ENCODE measurements around the gene FBXL12. TPM values are rescaled to one million over a fixed set of nuclear protein-coding genes. Genes with fewer than 3 reads are reported as not detected.
A peak's percentile ranks its signal among the peaks of the same experiment; 100 is the strongest.
"Not testable (repeated sequence)": the region's sequence is repeated elsewhere in the genome, so short reads cannot be mapped to it uniquely, and the experiment has no call there.

Gene FBXL12
- total RNA-seq, 2 donors from 2014 or later = 17.6 to 50.6 TPM

GRCh38 chr19:9791552-9792205, 27.2 kb downstream of the FBXL12 start:
- Histone ChIP-seq H3K27me3 (replicated peaks; ENCODE audit: insufficient read depth) (no peaks in the 10 kb centered on the region), H3K4me3 (peak overlapping the region; percentile 44 to 79), H3K36me3 (no peaks in the 10 kb centered on the region), H3K9me3 (no peaks in the 10 kb centered on the region), H3K4me1 (replicated peaks) (no peaks in the 10 kb centered on the region), H3K27ac (peak overlapping the region; percentile 94 to 98)
- intact Hi-C loops (cut with DNase I) = loop anchor here (2.0 to 10.0 kb wide), 5 partner anchors 27 to 647 kb away; partner anchors contain the start of genes FBXL12, ZNF121, ZNF266 and ZNF317
- TF ChIP-seq POLR2AphosphoS5 (IDR thresholded peaks at IDR 0.05) (peak; percentile 63), POLR2A (IDR thresholded peaks at IDR 0.05) (peak; percentile 82)
- TF ChIP-seq, protein P1, sequence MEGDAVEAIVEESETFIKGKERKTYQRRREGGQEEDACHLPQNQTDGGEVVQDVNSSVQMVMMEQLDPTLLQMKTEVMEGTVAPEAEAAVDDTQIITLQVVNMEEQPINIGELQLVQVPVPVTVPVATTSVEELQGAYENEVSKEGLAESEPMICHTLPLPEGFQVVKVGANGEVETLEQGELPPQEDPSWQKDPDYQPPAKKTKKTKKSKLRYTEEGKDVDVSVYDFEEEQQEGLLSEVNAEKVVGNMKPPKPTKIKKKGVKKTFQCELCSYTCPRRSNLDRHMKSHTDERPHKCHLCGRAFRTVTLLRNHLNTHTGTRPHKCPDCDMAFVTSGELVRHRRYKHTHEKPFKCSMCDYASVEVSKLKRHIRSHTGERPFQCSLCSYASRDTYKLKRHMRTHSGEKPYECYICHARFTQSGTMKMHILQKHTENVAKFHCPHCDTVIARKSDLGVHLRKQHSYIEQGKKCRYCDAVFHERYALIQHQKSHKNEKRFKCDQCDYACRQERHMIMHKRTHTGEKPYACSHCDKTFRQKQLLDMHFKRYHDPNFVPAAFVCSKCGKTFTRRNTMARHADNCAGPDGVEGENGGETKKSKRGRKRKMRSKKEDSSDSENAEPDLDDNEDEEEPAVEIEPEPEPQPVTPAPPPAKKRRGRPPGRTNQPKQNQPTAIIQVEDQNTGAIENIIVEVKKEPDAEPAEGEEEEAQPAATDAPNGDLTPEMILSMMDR (IDR thresholded peaks at IDR 0.05) = no peak
- peak; percentile 99 for DNase-seq (ENCODE audit: low spot score)
- WGBS = 4% methylated on average over 44 of the region's 50 CpGs

- 68% methylated on average over 6 of the region's 6 CpGs for WGBS
- H3K27me3 ChIP-seq (replicated peaks; ENCODE audit: insufficient read depth); H3K4me1 ChIP-seq (replicated peaks); H3K36me3 ChIP-seq; H3K9me3 ChIP-seq; DNase-seq (ENCODE audit: low spot score): not testable (repeated sequence)
- intact Hi-C loops (cut with DNase I) = loop anchor here (2.0 to 10.0 kb wide), 4 partner anchors 28 to 646 kb away; partner anchors contain the start of genes FBXL12, ZNF266, ZNF317 and ZNF559
- Histone ChIP-seq H3K4me3 (peak overlapping the region; percentile 31 to 79), H3K27ac (peak overlapping the region; percentile 94 to 98)
Measured at GRCh38 chr19:9791073-9791367, 27.9 kb downstream of the FBXL12 start.

- H3K27ac ChIP-seq = peak overlapping the region; percentile 94 to 98
- WGBS = 26% methylated on average over 5 of the region's 5 CpGs
- intact Hi-C loops (cut with DNase I) = loop anchor here (10.0 kb wide), 1 partner anchor 115 kb away; the partner anchor contains the start of gene ZNF562
- not testable (repeated sequence) for H3K36me3 ChIP-seq; H3K9me3 ChIP-seq; H3K4me1 ChIP-seq (replicated peaks); DNase-seq (ENCODE audit: low spot score); H3K27me3 ChIP-seq (replicated peaks; ENCODE audit: insufficient read depth); H3K4me3 ChIP-seq
Measured at GRCh38 chr19:9789579-9789978, 29.3 kb downstream of the FBXL12 start.

- no peaks in the 10 kb centered on the region for H3K9me3 ChIP-seq
- no peak overlapping the region for H3K4me3 ChIP-seq
- intact Hi-C loops (cut with DNase I) = loop anchor here (10.0 kb wide), 1 partner anchor 114 kb away; the partner anchor contains the start of gene ZNF562
- WGBS = 68% methylated on average over 11 of the region's 11 CpGs
- no peaks in the 10 kb centered on the region for H3K27me3 ChIP-seq (replicated peaks; ENCODE audit: insufficient read depth)
- no peaks in the 10 kb centered on the region for H3K36me3 ChIP-seq
- DNase-seq (ENCODE audit: low spot score) = no peak
- H3K27ac ChIP-seq = peak overlapping the region; percentile 94 to 98
- TF ChIP-seq POLR2AphosphoS5 (IDR thresholded peaks at IDR 0.05) (no peak), POLR2A (IDR thresholded peaks at IDR 0.05) (no peak)
- TF ChIP-seq, protein P1 (IDR thresholded peaks at IDR 0.05) = no peak
- no peaks in the 10 kb centered on the region for H3K4me1 ChIP-seq (replicated peaks)
Measured at GRCh38 chr19:9789066-9789465, 29.8 kb downstream of the FBXL12 start.

DNA sequence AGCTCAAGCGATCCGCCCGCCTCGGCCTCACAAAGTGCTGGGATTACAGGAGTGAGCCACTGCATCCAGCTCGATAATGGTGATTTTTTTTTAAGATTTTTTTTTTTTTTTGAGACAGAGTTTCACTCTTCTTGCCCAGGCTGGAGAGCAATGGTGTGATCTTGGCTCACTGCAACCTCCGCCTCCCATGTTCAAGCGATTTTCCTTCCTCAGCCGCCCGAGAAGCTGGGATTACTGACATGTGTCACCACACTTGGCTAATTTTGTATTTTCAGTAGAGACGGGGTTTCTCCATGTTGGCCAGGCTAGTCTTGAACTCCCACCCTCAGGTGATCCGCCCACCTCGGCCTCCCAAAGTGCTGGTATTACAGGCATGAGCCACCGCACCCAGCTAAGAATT, 30.3 kb downstream of the FBXL12 start:
- H3K4me3 ChIP-seq; DNase-seq (ENCODE audit: low spot score); H3K36me3 ChIP-seq; H3K27me3 ChIP-seq (replicated peaks; ENCODE audit: insufficient read depth); H3K4me1 ChIP-seq (replicated peaks); H3K9me3 ChIP-seq: not testable (repeated sequence)
- WGBS = 95% methylated on average over 13 of the region's 13 CpGs
- peak overlapping the region in 1 of 2 donors; percentile 98 for H3K27ac ChIP-seq
- intact Hi-C loops (cut with DNase I) = loop anchor here (10.0 kb wide), 1 partner anchor 114 kb away; the partner anchor contains the start of gene ZNF562

DNA sequence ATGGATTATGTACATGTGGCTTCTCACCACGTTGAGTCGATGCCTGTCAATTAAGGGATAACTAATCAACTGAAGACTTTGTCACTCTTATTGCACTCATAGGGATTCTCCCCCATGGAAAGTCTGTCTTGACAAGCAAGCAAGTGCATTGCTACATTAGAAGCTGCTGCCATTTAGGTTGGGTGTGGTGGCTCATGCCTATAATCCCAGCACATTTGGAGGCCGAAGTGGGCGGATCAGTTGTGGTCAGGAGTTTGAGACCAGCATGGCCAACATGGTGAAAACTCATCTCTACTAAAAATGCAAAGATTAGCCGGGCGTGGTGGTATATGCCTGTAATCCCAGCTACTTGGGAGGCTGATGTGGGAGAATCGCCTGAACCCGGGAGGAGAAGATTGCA, 32.1 kb downstream of the FBXL12 start:
- intact Hi-C loops (cut with DNase I) = loop anchor here (2.0 to 10.0 kb wide), 2 partner anchors 112 to 164 kb away; partner anchors contain the start of gene ZNF562
- DNase-seq (ENCODE audit: low spot score) = no peak
- 93% methylated on average over 8 of the region's 8 CpGs for WGBS
- H3K4me1 ChIP-seq (replicated peaks) = no peaks in the 10 kb centered on the region
- no peaks in the 10 kb centered on the region for H3K36me3 ChIP-seq
- peak overlapping the region in 1 of 2 donors; percentile 73 for H3K4me3 ChIP-seq
- H3K27ac ChIP-seq = peak overlapping the region; percentile 99
- no peaks in the 10 kb centered on the region for H3K9me3 ChIP-seq
- H3K27me3 ChIP-seq (replicated peaks; ENCODE audit: insufficient read depth) = no peaks in the 10 kb centered on the region
- TF ChIP-seq POLR2AphosphoS5 (IDR thresholded peaks at IDR 0.05) = no peak
- TF ChIP-seq, protein P1 (IDR thresholded peaks at IDR 0.05) = no peak
- no peak for TF ChIP-seq POLR2A (IDR thresholded peaks at IDR 0.05)

Data from prostate gland (tissue), 2 donors.